HEK293 (cell line): Measurements from ENCODE around the gene PLD5.
A peak's percentile ranks its signal among the peaks of the same experiment; 100 is the strongest.

Experiments
- CTCF ChIA-PET: fragments of 350-600 bp; formaldehyde crosslinking; extraction: SDS; loops from one replicate; lab custom pipeline; 2021; ENCODE audit warnings: antibody characterized with exemption; lab: Yijun Ruan, JAX
- POLR2A ChIA-PET: fragments of 300-600 bp; formaldehyde crosslinking; extraction: SDS; loops from one replicate; lab custom pipeline; 2020; ENCODE audit warnings: antibody characterized with exemption, inconsistent platforms; lab: Yijun Ruan, JAX
- H3K27ac ChIP-seq: fragments of 200-500 bp; sonication (Bioruptor generic); 2 replicates; pipeline ENCODE4 v1.5.1; 2014; ENCODE audit warnings: low read depth, low read length, control low read depth, inconsistent platforms; ENCODE audit errors: extremely low read depth
- H3K36me3 ChIP-seq, 2 experiments: fragments of 200-500 bp in 1 of 2; sonication (Bioruptor generic) in 1 of 2; 1 replicate in 1 of 2; 2 replicates in 1 of 2; pipeline ENCODE4 v1.5.1; 2014 to 2017; ENCODE audit warnings: inconsistent platforms in 2 of 2, low read length in 2 of 2; ENCODE audit not compliant: control insufficient read depth in 2 of 2, insufficient read depth in 1 of 2
- H3K4me1 ChIP-seq: fragments of 200-500 bp; sonication (Bioruptor generic); 2 replicates; pipeline ENCODE4 v1.5.1; 2014; ENCODE audit warnings: mild to moderate bottlenecking, low read length, inconsistent platforms; ENCODE audit not compliant: control insufficient read depth, insufficient read depth
- H3K4me3 ChIP-seq: 2 replicates; pipeline ENCODE4 v1.5.1; 2011; ENCODE audit warnings: low read depth, mild to moderate bottlenecking, control low read depth, low read length, moderate library complexity
- H3K9me3 ChIP-seq: fragments of 200-500 bp; sonication (Bioruptor generic); 2 replicates; pipeline ENCODE4 v1.5.1; 2014; ENCODE audit warnings: low read depth, low read length, inconsistent platforms; ENCODE audit not compliant: control insufficient read depth, insufficient read depth
- GLI2 ChIP-seq: fragments of 450-650 bp; formaldehyde crosslinking; IDR thresholded peaks from 2 replicates; pipeline ENCODE4; 2017; ENCODE audit warnings: missing biosample characterization, missing genetic modification characterization, low read depth, borderline replicate concordance
- IKZF3 ChIP-seq: fragments of 450-650 bp; IDR thresholded peaks from 2 replicates; pipeline ENCODE4 v1.5.0; 2018; ENCODE audit warnings: missing biosample characterization, mild to moderate bottlenecking, missing genetic modification characterization, moderate library complexity
- ZBTB48 ChIP-seq: fragments of 450-650 bp; formaldehyde crosslinking; IDR thresholded peaks from 2 replicates; pipeline ENCODE4 v1.5.1; 2016; ENCODE audit warnings: missing biosample characterization, missing genetic modification characterization
- ZFHX2 ChIP-seq: fragments of 450-650 bp; formaldehyde crosslinking; conservative IDR thresholded peaks from 2 replicates; pipeline ENCODE4 v1.5.1; 2016; ENCODE audit warnings: missing biosample characterization, missing genetic modification characterization
- ZNF140 ChIP-seq: fragments of 450-650 bp; formaldehyde crosslinking; IDR thresholded peaks from 2 replicates; pipeline ENCODE4 v1.5.1; 2016; ENCODE audit warnings: missing biosample characterization, missing genetic modification characterization
- ZNF169 ChIP-seq: fragments of 450-650 bp; formaldehyde crosslinking; IDR thresholded peaks from 2 replicates; pipeline ENCODE4 v1.5.1; 2016; ENCODE audit warnings: missing biosample characterization, missing genetic modification characterization
- ZNF202 ChIP-seq: fragments of 450-650 bp; formaldehyde crosslinking; IDR thresholded peaks from 2 replicates; pipeline ENCODE4 v1.5.1; 2016; ENCODE audit warnings: missing biosample characterization, missing genetic modification characterization, borderline replicate concordance
- ZNF335 ChIP-seq: fragments of 450-650 bp; formaldehyde crosslinking; conservative IDR thresholded peaks from 2 replicates; pipeline ENCODE4 v1.5.1; 2016; ENCODE audit warnings: missing biosample characterization, missing genetic modification characterization
- ZNF341 ChIP-seq: fragments of 450-650 bp; formaldehyde crosslinking; IDR thresholded peaks from 2 replicates; pipeline ENCODE4; 2016; ENCODE audit warnings: low read depth, missing biosample characterization, missing genetic modification characterization
- ZNF561 ChIP-seq: fragments of 450-650 bp; IDR thresholded peaks from 2 replicates; pipeline ENCODE4 v1.5.1; 2018; ENCODE audit warnings: missing biosample characterization, missing genetic modification characterization, borderline replicate concordance
- ZNF660 ChIP-seq: fragments of 450-650 bp; IDR thresholded peaks from 2 replicates; pipeline ENCODE4 v1.5.1; 2018; ENCODE audit warnings: missing biosample characterization, mild to moderate bottlenecking, missing genetic modification characterization
- ZNF670 ChIP-seq: fragments of 450-650 bp; formaldehyde crosslinking; IDR thresholded peaks from 2 replicates; pipeline ENCODE4 v1.5.1; 2016; ENCODE audit warnings: missing biosample characterization, missing genetic modification characterization, low read depth
- ZNF843 ChIP-seq: fragments of 450-650 bp; formaldehyde crosslinking; IDR thresholded peaks from 2 replicates; pipeline ENCODE4 v1.5.1; 2016; ENCODE audit warnings: missing biosample characterization, missing genetic modification characterization
- TF ChIP-seq, protein P1 (sequence below): fragments of 450-650 bp; formaldehyde crosslinking; IDR thresholded peaks from 2 replicates; pipeline ENCODE4 v1.5.1; 2016; ENCODE audit warnings: missing biosample characterization, missing genetic modification characterization
- TF ChIP-seq, protein P2 (sequence below): fragments of 450-650 bp; formaldehyde crosslinking; IDR thresholded peaks from 2 replicates; pipeline ENCODE4 v1.5.1; 2017; ENCODE audit warnings: missing biosample characterization, missing genetic modification characterization
- TF ChIP-seq, protein P3 (sequence below): fragments of 450-650 bp; formaldehyde crosslinking; IDR thresholded peaks from 2 replicates; pipeline ENCODE4 v1.5.1; 2016; ENCODE audit warnings: missing biosample characterization, missing genetic modification characterization
- TF ChIP-seq, protein P4 (sequence below): fragments of 450-650 bp; formaldehyde crosslinking; IDR thresholded peaks from 2 replicates; pipeline ENCODE4 v1.5.1; 2017; ENCODE audit warnings: missing biosample characterization, missing genetic modification characterization
- TF ChIP-seq, protein P5 (sequence below): fragments of 450-650 bp; IDR thresholded peaks from 2 replicates; pipeline ENCODE4 v1.5.1; 2018; ENCODE audit warnings: missing biosample characterization, mild to moderate bottlenecking, missing genetic modification characterization

Gene PLD5

DNA sequence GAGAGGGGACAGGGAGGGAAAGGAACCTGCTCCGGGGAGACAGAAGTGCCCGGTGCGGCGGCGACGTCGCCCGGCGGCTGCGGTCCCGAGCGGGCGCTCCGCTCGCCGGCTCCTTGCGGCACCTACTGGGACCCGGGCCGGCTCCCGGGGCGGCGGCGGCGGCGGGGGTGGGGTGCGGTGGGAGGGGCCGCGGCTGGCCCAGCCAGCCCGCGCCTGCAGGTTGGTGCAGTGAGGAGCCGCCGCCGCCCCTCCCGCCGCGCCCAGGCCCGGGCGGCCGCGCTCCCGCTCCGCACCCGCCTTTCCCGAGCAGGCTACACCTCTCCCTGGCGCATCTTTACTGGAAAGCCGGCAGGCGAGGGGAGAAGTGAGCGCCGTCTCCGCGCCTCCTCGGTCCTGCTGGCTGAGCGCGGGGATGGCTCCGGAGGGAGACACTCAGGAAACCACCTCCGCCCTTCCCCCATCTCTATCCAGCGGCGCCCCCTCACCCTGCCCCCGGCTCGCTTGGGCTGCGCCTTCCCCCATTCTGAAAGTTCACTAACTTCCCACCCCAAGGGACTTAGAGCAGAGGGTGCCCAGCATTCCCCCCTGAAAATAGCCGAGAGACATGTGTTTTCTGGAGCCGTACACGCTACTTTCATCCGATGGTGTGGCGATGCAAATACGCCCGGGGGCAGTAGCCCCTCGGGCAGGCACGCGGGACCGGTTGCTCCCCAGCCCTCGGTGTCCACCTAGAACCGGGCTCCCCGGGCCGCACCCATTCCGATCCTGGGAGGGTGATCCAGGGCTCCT lies at the start of gene PLD5:
Gene PLD5, minus strand, starts transcription at position 127 of the 789 bp plus-strand sequence.
- TF ChIP-seq ZNF202 (tag by site-specific recombination) (0 out of 2 replicates have a peak, but pooled peaks have one; percentile 36), ZBTB48 (tag by site-specific recombination) (0 out of 2 replicates have a peak, but pooled peaks have one; percentile 38), ZNF670 (tag by site-specific recombination) (no peak), ZNF140 (tag by site-specific recombination) (no peak), ZNF660 (tag by site-specific recombination) (0 out of 2 replicates have a peak, but pooled peaks have one; percentile 39), GLI2 (tag by site-specific recombination) (no peak), ZNF335 (tag by site-specific recombination) (peak; percentile 62), ZNF341 (tag by site-specific recombination) (peak; percentile 57), ZNF561 (tag by site-specific recombination) (peak; percentile 67; the same call in 1 of the 2 replicates), IKZF3 (peak; percentile 55; the same call in 1 of the 2 replicates), ZFHX2 (tag by site-specific recombination) (peak; percentile 33; the same call in 1 of the 2 replicates), ZNF169 (tag by site-specific recombination) (no peak), ZNF843 (no peak)
- TF ChIP-seq, protein P1, sequence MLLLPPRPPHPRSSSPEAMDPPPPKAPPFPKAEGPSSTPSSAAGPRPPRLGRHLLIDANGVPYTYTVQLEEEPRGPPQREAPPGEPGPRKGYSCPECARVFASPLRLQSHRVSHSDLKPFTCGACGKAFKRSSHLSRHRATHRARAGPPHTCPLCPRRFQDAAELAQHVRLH (tag by site-specific recombination): no peak
- TF ChIP-seq, protein P2, sequence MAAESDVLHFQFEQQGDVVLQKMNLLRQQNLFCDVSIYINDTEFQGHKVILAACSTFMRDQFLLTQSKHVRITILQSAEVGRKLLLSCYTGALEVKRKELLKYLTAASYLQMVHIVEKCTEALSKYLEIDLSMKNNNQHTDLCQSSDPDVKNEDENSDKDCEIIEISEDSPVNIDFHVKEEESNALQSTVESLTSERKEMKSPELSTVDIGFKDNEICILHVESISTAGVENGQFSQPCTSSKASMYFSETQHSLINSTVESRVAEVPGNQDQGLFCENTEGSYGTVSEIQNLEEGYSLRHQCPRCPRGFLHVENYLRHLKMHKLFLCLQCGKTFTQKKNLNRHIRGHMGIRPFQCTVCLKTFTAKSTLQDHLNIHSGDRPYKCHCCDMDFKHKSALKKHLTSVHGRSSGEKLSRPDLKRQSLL: 0 out of 2 replicates have a peak, but pooled peaks have one; percentile 10
- TF ChIP-seq, protein P3, sequence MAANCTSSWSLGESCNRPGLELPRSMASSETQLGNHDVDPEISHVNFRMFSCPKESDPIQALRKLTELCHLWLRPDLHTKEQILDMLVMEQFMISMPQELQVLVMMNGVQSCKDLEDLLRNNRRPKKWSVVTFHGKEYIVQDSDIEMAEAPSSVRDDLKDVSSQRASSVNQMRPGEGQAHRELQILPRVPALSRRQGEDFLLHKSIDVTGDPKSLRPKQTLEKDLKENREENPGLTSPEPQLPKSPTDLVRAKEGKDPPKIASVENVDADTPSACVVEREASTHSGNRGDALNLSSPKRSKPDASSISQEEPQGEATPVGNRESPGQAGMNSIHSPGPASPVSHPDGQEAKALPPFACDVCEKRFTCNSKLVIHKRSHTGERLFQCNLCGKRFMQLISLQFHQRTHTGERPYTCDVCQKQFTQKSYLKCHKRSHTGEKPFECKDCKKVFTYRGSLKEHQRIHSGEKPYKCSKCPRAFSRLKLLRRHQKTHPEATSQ (tag by site-specific recombination): peak; percentile 27; the same call in 1 of the 2 replicates
- TF ChIP-seq, protein P4, sequence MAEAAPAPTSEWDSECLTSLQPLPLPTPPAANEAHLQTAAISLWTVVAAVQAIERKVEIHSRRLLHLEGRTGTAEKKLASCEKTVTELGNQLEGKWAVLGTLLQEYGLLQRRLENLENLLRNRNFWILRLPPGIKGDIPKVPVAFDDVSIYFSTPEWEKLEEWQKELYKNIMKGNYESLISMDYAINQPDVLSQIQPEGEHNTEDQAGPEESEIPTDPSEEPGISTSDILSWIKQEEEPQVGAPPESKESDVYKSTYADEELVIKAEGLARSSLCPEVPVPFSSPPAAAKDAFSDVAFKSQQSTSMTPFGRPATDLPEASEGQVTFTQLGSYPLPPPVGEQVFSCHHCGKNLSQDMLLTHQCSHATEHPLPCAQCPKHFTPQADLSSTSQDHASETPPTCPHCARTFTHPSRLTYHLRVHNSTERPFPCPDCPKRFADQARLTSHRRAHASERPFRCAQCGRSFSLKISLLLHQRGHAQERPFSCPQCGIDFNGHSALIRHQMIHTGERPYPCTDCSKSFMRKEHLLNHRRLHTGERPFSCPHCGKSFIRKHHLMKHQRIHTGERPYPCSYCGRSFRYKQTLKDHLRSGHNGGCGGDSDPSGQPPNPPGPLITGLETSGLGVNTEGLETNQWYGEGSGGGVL (tag by site-specific recombination): peak; percentile 53; the same call in 1 of the 2 replicates
- TF ChIP-seq, protein P5, sequence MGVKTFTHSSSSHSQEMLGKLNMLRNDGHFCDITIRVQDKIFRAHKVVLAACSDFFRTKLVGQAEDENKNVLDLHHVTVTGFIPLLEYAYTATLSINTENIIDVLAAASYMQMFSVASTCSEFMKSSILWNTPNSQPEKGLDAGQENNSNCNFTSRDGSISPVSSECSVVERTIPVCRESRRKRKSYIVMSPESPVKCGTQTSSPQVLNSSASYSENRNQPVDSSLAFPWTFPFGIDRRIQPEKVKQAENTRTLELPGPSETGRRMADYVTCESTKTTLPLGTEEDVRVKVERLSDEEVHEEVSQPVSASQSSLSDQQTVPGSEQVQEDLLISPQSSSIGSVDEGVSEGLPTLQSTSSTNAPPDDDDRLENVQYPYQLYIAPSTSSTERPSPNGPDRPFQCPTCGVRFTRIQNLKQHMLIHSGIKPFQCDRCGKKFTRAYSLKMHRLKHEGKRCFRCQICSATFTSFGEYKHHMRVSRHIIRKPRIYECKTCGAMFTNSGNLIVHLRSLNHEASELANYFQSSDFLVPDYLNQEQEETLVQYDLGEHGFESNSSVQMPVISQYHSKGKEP (tag by site-specific recombination): 0 out of 2 replicates have a peak, but pooled peaks have one; percentile 28
- Histone ChIP-seq H3K9me3 (no peaks in the 10 kb centered on the region), H3K4me3 (peak within 1 kb of the TSS; percentile 70), H3K36me3 (no peaks in the 10 kb centered on the region; a peak in 1 of 3 replicates), H3K4me1 (no peaks in the 10 kb centered on the region; the same call in 1 of the 2 replicates), H3K27ac (no peak within 1 kb of the TSS; the same call in 1 of the 2 replicates)
- ChIA-PET CTCF (interaction anchor here (0.5 to 0.6 kb wide), 2 partner anchors 10 to 770 kb away, joined by 3 read pairs; no protein-coding TSS in a partner anchor), POLR2A (interaction anchor here (0.6 kb wide), 1 partner anchor 14 kb away, joined by 3 read pairs; no protein-coding TSS in a partner anchor)
